GM20431 (cell line): ENCODE results near the gene TPSAB1.
"Not testable (repeated sequence)": the region's sequence is repeated elsewhere in the genome, so short reads cannot be mapped to it uniquely, and the experiment has no call there.

Source experiments
- in situ Hi-C: fragments of 300-500 bp; cut with MseI, MboI; formaldehyde crosslinking; loops from one replicate; pipeline ENCODE4 v1.15.0; 2020; ENCODE audit warnings: low sequenced_read_pairs; ENCODE audit not compliant: unreplicated experiment

The TPSAB1 gene

DNA sequence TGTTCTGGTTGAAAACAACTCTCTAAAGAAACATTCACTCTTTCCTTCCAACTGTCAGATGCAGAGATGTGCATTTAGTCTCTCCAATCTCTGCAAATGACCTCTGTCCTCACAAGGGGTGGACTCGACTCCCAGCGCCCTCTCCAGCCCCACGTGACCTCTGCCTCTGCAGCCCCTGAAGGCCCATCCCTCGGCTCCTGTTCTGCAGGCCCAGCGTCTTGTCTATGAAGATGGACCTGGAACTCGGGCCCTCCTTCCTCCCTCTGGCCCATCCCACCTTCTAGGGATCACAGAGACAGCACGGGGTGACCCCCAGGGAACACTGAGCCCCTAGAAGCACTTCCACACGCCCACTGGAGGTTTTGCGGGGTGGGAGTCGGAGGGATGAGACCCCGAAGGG lies 2.9 kb downstream of the TPSAB1 start:
- in situ Hi-C loops: not testable (repeated sequence)

DNA sequence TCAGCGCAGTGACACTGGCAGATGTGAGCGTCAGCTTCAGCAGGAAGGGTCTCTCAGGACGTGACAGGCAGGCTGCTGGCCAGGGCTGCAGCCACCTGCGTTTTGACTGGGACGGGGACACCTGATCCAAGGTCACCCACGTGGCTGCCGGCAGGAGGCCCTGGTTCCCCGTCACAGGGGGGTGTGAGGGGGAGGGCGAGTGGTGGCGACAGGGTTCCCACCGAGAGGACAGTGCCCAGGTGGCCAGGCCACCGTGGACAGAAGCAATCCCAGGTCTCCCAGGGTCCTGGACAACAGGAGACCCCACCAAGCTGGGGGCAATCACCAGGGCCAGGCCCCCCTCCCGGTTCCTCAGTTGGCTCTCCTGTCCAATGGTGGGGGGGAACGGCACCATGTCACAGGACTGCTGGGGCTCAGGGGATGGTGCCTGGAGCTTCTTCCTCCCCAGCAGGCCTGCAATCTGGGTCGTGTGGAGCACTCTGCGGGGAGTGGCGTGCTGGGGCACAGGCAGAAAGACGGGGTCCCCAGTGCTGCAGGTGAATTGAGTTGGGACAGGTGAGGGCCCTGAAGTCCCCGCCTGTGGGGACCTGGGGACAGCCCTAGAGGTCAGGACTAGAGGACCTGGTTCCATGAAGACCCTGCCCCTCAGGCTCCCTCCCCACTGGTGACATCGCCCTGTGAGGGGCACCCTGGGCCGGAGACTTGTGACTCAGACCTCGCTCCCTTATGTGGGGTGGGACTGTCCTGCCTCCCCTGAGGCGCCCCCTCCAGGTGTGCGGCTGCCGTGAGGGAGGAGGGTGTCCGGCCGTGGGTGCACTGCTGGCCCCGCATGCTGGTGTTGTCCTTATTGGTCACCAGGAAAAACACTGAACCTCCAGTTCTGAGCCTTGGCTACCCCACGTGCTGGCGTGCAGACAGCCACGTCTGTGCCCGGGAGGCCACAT lies 3.7 kb downstream of the TPSAB1 start:
- in situ Hi-C loops: not testable (repeated sequence)

DNA sequence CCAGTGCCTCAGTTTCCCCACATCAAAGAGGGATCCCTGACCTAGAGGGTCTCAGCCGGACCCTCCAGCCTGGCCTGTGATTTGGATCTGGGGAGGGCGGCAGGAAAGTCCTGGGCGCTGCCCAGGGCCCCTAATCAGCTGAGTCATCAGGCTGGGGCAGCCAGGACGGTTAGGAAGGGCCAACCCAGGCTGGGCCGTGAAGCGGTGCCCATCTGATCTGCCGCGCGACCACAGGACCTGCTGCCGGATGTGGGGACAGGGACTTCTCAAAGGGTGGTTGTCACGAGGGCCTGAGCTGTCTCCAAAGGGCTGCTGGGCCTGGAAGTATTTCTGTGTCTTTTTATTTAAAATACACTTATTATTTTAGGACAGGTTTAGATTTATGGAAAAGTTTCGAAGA lies 4.4 kb downstream of the TPSAB1 start:
- in situ Hi-C loops: no loop called here

DNA sequence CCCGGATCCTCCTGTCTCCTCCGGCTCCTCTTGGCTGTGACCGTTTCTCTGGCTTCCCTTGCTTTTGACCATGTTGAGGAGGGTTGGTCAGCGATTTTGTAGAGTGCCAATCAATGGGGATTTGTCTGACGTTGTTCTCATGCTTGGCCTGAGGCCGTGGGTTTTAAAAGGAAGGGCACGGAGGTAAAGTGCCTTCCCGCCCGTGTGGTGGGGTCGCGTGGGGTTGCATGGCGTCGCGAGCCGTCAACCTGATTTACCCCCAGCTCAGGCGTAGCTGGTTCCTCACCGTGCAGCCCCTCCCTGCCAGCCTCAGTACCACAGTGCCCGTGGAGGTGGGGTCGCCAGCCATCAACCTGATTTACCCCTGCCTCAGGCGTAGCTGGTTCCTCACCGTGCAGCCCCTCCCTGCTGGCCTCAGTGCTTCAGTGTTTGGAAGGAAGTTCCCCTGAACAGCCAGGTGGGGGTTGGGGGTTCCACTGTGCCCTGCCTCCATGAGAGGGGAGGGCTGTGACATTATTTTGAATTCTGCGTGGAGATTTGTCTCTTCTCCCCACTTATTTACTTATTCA lies 5.0 kb downstream of the TPSAB1 start:
- in situ Hi-C loops: no loop called here

DNA sequence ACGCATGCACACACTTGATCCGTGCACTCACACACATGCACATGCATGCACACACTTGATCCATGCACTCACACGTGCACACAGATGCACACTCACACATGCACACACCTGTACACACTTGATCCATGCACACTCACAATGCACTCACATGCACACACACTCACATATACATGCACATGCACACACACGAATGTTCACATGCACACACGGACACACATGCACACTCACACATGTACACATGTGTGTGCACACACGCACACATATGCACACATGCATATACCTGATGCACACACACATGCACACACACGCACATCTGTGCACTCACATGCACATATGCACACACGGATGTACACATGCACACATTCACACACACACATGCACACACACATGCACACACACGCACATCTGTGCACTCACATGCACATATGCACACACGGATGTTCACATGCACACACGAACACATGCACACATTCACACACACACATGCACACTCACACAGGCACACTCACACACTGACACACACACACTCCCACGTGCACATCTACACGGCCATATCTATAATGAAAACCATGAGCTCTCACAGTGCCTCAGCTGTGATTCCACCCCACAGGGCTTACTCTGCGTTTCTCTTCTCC lies 7.5 kb downstream of the TPSAB1 start:
- in situ Hi-C loops: not testable (repeated sequence)

DNA sequence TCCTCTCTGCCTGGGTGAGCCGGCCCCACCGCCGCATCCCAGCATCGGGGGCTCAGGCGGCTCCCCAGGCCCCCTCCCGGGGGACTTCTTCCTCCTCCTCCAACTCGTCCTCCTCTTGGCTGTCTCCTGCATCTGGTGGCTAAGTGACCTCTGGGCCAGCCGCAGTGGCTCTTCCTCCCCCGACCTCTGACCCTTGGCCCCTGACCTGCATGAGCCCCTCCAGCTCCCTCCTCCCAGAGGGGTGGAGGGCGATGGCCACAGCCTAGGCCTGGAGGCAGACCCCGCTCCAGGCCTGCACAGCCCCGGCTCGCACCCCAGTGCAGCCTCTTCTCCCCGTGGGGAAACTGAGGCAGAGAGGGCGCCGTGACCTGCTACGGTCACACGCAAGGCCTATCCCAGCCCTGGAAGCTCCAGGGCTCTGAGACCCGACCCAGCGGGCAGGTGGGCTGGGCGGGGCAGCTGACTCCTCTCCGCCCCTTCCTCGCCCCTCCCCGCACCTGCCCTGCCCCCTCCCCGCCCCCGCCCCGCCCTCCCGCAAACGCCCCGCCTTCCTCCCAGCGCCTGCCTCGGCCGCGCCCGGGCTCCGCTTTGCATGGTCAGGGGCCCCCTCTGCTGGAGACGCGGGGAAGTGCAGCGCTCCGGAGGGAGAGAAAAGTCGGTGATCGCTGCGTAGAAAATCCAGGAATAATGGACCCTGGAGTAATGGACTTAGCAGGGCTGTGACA lies 8.7 kb downstream of the TPSAB1 start:
- in situ Hi-C loops: not testable (repeated sequence)

DNA sequence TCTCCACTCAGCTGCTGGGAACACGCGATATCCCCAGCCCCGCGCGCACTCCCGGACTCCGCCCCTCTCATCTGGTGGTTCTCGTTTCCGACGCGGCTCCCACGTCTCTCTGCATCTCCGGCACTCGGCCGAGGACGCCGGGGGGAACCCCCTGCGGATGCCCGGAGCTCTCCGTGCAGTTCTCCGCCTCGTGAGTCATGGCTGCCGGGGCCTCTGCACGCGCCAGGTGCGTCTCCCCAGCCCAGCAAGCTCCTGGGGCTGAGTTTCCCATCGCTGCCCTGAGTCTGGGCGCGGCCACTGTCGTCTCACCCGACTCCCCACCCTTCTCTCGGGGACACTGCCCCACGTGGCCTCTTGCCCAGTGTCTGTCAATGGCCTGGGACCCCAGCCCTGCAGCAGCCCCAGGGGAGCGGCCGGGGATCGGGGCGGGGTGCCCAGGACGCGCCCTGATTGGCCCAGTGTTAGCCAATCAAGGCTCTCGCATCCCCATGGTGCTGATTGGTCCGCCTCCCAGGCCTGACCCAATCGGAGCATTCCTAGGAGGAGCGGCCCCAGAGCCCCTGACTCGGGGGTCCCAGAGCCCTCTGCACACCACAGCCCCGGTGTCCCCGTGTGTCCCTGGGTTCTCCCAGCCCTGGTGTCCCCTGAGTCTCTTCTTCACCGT lies 13.3 kb downstream of the TPSAB1 start:
- in situ Hi-C loops: not testable (repeated sequence)

DNA sequence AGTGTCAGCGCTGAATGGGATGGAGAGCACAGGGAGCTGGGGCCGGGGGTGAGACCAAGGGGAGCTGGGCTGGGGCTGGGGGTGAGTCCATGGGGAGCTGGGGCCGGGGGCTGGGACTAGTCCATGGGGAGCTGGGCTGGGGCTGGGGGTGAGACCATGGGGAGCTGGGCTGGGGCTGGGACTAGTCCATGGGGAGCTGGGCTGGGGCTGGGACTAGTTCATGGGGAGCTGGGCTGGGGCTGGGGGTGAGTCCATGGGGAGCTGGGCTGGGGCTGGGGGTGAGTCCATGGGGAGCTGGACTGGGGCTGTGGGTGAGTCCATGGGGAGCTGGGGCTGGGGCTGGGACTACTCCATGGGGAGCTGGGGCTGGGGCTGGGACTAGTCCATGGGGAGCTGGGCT lies 14.3 kb downstream of the TPSAB1 start:
- in situ Hi-C loops: not testable (repeated sequence)

DNA sequence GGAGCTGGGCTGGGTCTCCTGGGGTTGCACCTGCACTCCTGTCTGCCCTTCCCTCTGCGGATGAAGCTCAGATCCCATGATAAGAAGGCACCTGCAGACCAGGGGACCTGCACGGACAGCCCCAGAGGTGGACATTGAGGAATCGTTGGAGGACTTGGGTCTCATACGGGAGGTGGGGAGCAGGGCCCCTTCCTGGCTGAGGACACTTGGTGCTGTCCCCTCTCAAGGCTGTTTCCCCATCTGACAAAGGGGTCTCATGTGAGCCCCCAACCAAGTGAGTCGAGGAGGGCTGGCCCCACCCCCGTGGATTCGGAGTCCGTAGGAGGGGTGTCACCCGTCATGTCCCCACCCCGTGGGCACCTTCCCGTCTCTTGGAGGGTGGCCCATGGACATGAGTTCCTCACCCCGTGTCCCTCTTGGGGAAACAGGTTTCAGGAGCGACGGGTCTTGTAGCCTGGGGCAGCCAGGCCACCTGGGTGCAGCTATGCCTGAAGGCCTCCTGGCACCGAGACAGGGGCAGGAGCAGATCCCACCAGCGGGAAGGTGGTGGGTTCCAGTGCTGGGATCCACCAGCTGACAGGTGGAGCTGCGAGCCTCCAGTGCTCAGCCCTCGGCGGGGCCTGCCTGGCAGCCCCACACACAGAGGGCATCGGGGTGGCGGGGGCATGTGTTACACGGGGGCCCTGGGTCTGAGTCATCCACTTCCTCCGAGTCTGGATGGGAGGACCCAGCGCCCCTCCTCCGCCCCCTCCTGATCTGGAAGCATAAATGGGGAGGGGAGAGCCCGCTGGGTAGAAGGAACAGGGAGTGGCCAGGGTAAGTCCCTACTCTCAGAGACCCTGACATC lies 15.0 kb downstream of the TPSAB1 start, which contains the start of gene TPSD1:
TSS of gene TPSD1 (plus strand) at position 794 of the 847 bp plus-strand sequence. CDS start 212 bp downstream, outside the sequence.
- in situ Hi-C loops: not testable (repeated sequence)

- in situ Hi-C loops: not testable (repeated sequence)
Observed at GRCh38 chr16:1256296-1256873, 15.9 kb downstream of the TPSAB1 start.

DNA sequence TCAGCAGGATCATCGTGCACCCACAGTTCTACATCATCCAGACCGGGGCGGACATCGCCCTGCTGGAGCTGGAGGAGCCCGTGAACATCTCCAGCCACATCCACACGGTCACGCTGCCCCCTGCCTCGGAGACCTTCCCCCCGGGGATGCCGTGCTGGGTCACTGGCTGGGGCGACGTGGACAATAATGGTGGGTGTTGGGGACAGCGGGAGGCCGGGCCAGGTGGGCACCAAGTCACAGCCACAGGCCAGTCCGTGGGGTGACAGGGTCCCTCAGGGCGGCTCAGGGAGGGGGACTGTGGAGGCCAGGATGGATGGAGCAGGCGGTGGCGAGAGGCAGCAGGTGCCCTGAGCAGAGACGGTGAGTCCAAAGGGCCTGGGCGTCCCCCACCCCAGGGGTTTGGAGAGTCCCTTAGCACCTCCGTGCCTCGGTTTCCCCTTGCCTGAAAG lies 16.4 kb downstream of the TPSAB1 start:
- in situ Hi-C loops: no loop called here

DNA sequence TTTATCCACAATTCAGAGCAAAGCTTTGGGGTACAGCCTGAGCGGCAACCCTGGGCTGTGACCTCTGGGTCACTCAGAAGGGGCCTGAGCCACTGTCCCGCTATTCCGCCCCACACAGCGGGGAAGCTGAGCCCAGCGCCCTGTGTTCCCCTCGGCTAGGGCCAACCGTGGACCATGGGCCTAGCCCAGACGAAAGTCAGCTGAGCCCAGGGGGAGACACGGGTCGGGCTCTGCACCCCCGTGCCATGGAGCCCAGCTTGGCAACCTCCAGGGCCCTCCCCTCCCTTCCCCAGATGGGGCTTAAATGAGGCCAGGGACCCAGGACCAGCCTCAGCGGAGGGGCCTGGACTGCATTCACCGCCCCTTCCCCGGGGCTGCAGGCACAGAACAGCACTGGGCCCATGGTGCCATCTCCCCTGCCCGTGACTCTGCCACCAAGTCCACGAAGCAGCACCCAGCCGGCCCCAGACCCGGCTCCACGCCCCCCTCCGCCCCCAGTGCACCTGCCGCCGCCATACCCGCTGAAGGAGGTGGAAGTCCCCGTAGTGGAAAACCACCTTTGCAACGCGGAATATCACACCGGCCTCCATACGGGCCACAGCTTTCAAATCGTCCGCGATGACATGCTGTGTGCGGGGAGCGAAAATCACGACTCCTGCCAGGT lies 17.2 kb downstream of the TPSAB1 start:
- in situ Hi-C loops: no loop called here

GRCh38 chr16:1258225-1258600 lies 17.7 kb downstream of the TPSAB1 start:
- in situ Hi-C loops: no loop called here

DNA sequence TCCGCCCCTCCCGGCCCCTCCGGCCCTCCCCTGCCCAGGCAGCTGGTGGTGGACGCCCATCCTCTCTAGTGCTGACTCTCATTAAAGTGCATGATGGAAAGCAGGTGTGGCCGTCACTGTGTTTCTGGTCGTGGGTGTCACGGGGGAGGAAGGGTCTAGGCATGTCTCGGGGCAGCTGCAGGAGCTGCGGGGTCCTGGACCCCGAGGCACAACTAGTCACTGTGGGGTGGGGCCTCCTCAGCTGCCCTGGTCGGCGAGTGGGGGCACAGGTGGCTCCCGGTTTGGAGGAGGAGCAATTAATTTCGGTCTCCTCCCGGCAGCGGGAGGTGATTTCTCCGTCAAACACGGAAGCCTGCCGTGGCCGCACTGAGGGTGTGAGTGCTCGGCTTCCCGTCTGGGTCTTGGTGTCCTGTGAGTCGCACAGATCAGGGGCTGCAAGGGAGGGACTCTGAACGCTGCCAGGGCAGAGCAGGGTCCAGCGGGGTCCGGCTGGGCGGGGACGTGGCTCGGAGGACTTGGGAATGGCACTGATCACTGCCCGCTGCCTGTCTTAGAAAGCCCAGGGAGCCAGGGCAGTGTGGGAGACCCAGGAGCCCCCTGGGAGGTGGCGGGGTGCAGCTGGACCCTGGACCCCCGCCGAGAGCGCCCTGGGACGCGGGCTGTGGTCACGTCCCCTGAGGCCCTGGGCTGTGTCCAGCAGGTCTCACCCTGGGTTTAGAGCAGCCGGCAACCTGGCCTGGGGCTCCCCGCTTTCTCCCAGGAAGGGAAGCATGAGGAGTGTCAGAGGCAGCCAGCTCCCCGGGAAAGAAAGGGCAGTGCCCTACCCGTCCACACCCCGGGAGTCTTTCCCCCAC lies 18.6 kb downstream of the TPSAB1 start:
- in situ Hi-C loops: no loop called here

GRCh38 chr16:1259760-1260068 lies 19.2 kb downstream of the TPSAB1 start:
- in situ Hi-C loops: no loop called here

DNA sequence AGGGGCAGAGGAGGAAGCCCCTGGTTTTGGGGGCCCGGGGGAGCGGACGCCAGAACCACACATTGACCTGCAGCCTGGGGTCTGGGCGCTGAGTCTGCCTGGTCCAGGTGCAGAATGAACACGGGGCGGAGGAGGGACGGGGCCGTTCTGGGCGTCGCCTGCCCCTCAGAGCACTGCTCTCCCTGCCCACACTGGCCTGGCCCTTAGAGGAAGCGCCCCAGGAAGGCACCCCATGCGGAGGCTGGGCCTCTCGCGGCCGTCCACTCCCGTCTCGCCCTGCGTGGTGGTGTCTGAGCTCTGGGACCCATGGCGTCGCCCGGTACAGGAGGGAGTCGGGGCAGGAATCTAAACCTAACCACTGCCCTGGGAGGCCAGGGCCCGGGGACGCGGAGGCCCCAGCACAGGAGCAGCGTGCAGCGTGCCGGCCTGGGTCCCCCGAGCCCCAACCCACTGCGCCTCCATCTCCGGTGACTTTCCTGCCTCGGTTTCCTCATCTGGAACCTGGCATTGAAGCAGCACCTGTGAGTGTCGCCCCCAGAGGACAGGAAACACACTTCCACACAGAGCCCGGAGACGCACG lies 19.7 kb downstream of the TPSAB1 start:
- in situ Hi-C loops: no loop called here
